IPS-18c (cell line): ENCODE measurements around the gene SMAD5.

ENCODE experiments used
- H3K4me3 ChIP-seq: 2 replicates; pipeline ENCODE4 v1.7.0; 2013; ENCODE audit warnings: low read depth, mild to moderate bottlenecking, low read length, moderate library complexity; ENCODE audit not compliant: insufficient read depth
- H3K9me3 ChIP-seq: one replicate; pipeline ENCODE4 v1.6.1; 2013; ENCODE audit warnings: mild to moderate bottlenecking, low read length, moderate library complexity; ENCODE audit not compliant: control insufficient read depth, insufficient read depth

The SMAD5 gene

DNA sequence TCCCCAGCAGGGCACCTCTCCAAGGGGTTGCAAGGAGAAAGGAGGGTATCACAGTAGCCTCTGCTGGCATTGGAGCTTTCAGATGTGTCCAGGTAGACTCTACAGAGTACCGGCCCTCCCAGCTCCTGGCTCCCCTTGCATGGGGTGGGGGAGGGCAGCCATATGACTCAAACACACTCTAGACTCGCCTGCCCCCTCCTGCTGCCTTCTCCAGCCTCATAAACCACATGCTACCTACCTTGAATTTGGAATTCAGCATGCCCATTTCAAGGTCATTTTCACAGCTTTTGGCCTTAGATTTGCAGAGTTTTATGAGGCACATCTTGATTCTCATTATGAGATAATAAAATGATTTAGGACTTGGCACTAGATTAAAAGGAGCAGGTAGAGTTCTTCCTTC, 93.2 kb downstream of the SMAD5 start:
- Histone ChIP-seq H3K9me3 (peaks cover 4% of the 10 kb centered on the region), H3K4me3 (no peak overlapping the region)

DNA sequence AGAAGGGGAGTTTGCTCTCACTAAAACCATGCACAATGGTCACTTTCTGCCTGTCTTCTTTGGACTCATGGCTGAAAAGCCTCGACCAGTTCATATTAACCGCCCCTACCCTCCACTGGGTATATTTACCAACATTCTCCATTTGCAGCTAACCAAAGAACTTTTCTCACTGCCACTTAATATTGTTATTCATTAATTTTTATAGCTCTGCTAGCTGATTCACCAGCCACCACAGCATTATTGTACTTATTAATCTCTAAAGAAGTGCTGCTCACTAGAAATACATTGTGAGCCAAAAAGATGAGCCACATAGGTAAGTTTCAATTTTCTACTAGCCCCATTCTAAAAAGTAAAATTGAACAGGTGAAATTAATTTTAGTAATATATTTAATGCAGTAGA, 93.8 kb downstream of the SMAD5 start:
- no peak overlapping the region for H3K4me3 ChIP-seq
- peaks cover 4% of the 10 kb centered on the region for H3K9me3 ChIP-seq

DNA sequence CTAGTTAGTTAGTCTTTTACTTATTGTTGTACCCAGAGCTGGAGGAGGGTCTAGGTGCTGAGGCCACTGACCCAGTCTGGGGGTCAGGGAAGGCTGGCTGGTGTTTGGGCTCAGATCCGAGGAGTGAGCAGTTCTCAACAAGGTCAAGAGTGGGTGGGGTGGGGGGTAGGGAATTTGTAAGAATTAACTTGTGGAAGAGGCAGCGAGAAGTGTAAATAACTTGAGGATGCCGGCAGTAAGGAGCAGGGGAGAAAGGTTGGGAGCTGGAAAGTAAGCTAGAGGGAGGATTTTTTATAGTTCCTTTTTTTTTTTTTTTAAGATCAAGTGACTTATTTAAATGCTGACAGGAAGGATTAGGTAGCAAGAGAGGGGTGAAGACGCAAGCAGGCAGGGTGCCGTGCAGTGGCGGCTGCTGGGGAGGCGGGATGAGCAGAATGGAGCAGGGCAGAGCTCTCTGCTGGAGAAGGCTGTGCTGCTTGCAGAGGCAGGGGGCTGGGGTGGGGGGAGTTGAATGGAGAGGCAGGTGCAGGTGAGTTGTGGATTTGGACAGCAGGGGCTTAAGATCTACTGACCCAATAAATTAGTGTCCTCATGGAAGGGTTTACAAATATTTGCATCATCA, 95.6 kb downstream of the SMAD5 start:
- no peak overlapping the region for H3K4me3 ChIP-seq
- peaks cover 4% of the 10 kb centered on the region for H3K9me3 ChIP-seq

DNA sequence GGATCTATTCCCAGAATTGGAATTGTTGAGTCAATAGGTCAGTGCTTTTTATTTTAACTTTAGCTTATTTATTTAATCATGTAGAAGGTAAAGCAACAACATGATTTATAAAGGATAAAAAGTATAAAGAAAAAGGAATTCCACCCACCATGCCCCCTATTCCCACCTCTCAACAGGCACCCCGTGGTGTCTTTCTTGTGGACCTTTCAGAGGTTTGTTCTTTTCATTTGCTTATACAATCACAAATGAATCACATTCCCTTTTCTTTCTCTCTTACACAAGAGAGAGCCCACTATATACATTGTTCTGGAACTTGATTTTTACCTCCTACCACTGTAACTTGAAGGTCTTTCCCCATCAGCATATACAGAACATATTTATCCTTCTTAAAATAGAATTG, 97.5 kb downstream of the SMAD5 start:
- H3K4me3 ChIP-seq = no peak overlapping the region
- no peaks in the 10 kb centered on the region for H3K9me3 ChIP-seq

DNA sequence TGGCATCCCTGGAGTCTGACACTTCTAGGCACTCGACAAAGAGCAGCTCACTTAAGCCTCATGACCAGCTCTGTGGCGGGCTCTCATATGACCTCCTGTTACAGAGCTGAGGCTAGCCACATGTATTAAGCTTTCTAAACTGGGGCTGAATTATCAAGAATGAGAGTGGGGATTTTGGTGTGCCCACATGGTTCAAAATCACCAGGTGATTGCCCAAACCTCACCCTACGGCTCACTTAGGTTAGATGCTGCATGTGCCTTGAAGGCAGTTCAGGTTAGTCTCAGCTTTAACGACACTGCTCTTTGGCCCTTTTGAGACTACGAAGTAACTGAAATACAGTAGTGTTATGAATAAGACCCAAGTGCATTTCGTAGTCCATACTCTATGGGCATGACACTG, 99.7 kb downstream of the SMAD5 start:
- no peaks in the 10 kb centered on the region for H3K9me3 ChIP-seq
- no peak overlapping the region for H3K4me3 ChIP-seq
